ENCODE data around the gene MCRIP2. TPM values are rescaled to one million over a fixed set of nuclear protein-coding genes. Genes with fewer than 3 reads are reported as not detected.

Gene MCRIP2
- total RNA-seq, 4 donors from 2014 or later = 17.3 to 35.6 (median 28.1) TPM

- DNase-seq = no peak
- Histone ChIP-seq H3K4me3 (peak overlapping the region in 1 of 4 donors; percentile 18), H3K27ac (peak overlapping the region in 2 of 4 donors; percentile 34 to 73), H3K27me3 (no peaks in the 10 kb centered on the region), H3K9me3 (no peaks in the 10 kb centered on the region), H3K4me1 (peaks cover 9 to 47% (median 9%) of the 10 kb centered on the region in 3 donors), H3K36me3 (peaks cover 0 to 37% (median 0%) of the 10 kb centered on the region in 3 donors)
- WGBS, 2 donors = 45 to 55% methylated on average over 2 to 4 of the region's 21 CpGs
- intact Hi-C loops (cut with DNase I) = no loop called here
- TF ChIP-seq CTCF (IDR thresholded peaks at IDR 0.05) (no peak), POLR2A (IDR thresholded peaks at IDR 0.05) (no peak)
Observed at GRCh38 chr16:621526-622105, 20.0 kb upstream of the MCRIP2 start.

GRCh38 chr16:622920-623280, 18.7 kb upstream of the MCRIP2 start:
- TF ChIP-seq POLR2A (IDR thresholded peaks at IDR 0.05) (no peak), CTCF (IDR thresholded peaks at IDR 0.05) (no peak)
- intact Hi-C loops (cut with DNase I) = no loop called here
- H3K36me3 ChIP-seq = peaks cover under 1 to 41% (median 6%) of the 10 kb centered on the region in 3 donors
- no peaks in the 10 kb centered on the region for H3K9me3 ChIP-seq
- peak overlapping the region in 2 of 4 donors; percentile 45 to 73 for H3K27ac ChIP-seq
- WGBS, 2 donors = 75 to 90% methylated on average over 8 to 10 of the region's 17 CpGs
- no peaks in the 10 kb centered on the region for H3K27me3 ChIP-seq
- peaks cover 15 to 58% (median 18%) of the 10 kb centered on the region in 3 donors for H3K4me1 ChIP-seq
- DNase-seq = no peak
- H3K4me3 ChIP-seq = no peak overlapping the region

GRCh38 chr16:624526-625070, 17.0 kb upstream of the MCRIP2 start:
- Histone ChIP-seq H3K4me3 (no peak overlapping the region), H3K27ac (no peak overlapping the region), H3K27me3 (no peaks in the 10 kb centered on the region), H3K9me3 (no peaks in the 10 kb centered on the region), H3K4me1 (peaks cover 15 to 58% (median 21%) of the 10 kb centered on the region in 3 donors), H3K36me3 (peaks cover 6 to 50% (median 9%) of the 10 kb centered on the region in 3 donors)
- no peak for TF ChIP-seq POLR2A (IDR thresholded peaks at IDR 0.05)
- no peak for TF ChIP-seq CTCF (IDR thresholded peaks at IDR 0.05)
- 79 to 85% methylated on average over 6 to 7 of the region's 10 CpGs for WGBS, 2 donors
- no peak for DNase-seq
- intact Hi-C loops (cut with DNase I) = no loop called here

GRCh38 chr16:625117-625976, 16.3 kb upstream of the MCRIP2 start:
- Histone ChIP-seq H3K36me3 (peaks cover 6 to 50% (median 9%) of the 10 kb centered on the region in 3 donors), H3K27me3 (no peaks in the 10 kb centered on the region), H3K27ac (no peak overlapping the region), H3K4me1 (peaks cover 19 to 58% (median 26%) of the 10 kb centered on the region in 3 donors), H3K4me3 (no peak overlapping the region), H3K9me3 (no peaks in the 10 kb centered on the region)
- DNase-seq = no peak
- intact Hi-C loops (cut with DNase I) = no loop called here
- WGBS, 2 donors = 96% methylated on average over 5 of the region's 37 CpGs; no CpG with 5 or more reads in 1 of the 2 donors
- TF ChIP-seq POLR2A (IDR thresholded peaks at IDR 0.05) (no peak), CTCF (IDR thresholded peaks at IDR 0.05) (no peak)

Data from esophagus squamous epithelium (tissue), 5 donors.